Dermis blood vessel endothelial cell (primary cell): ENCODE measurements around the gene ERCC4. TPM values are rescaled to one million over a fixed set of nuclear protein-coding genes. Genes with fewer than 3 reads are reported as not detected.
A peak's percentile ranks its signal among the peaks of the same experiment; 100 is the strongest.

Experiments used
- DNase-seq: peaks from one replicate; pipeline ENCODE4 v3.0.0; 2010
- total RNA-seq: library from RNA; depleted of rRNA; stranded (reverse); fragments of >200 nt; gene quantifications from 2 replicates; pipeline ENCODE4 v1.2.3, GENCODE V29; 2014

Gene ERCC4
- total RNA-seq, 1 donor from 2014 or later = 8.8 TPM

DNA sequence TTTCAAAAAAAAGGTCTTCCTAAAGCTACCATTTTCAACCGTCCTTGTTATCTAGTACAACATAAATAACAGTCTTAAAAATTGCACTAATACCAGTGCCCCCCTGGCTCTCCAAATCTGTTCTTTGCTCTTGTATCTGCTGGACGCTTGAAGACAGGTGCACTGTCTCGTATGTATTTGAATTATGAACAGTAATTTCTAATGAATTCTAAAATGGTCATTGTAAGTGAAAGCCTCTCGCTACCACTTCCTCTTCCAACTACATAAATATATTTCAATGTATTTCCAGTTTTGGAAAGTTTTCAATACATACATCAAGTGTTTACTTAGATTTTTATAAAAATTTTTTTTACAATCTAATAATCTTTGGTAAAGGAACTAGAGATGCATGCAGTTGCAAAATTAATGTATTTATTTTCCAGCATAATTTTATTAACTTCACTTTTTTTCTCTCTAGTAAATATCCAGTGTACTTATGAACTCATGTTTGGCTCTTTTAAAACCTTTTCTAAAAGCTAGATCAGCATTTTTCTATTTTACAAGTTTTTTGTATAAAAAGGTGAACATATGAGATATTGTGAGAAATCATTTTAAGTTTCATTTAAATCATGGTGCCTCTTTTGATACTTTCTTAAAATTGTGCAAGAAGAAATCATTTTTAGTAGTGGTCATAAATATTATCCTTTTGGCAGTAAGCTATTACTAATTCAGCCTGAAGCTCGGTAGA, 31.0 kb downstream of the ERCC4 start:
- DNase-seq = no peak

DNA sequence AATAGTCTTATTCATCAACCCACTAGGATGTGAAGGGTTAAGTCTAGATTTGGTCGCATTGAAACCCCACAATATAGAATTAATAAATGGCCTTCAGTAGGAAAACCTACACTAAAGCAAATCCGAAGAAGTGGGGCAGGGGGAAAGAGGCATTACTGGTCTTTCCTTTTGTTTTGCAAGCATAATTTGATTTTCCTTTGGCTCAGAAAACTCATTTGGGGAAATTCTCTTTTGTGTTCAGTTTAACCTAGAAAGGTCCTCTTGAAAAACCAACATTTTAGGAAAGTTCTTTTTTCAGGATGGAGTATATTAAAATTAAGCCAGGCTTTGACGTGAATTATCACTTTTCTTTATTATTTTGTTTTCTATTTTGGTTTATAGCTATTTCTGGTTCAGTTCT, 31.7 kb downstream of the ERCC4 start:
- DNase-seq = no peak

DNA sequence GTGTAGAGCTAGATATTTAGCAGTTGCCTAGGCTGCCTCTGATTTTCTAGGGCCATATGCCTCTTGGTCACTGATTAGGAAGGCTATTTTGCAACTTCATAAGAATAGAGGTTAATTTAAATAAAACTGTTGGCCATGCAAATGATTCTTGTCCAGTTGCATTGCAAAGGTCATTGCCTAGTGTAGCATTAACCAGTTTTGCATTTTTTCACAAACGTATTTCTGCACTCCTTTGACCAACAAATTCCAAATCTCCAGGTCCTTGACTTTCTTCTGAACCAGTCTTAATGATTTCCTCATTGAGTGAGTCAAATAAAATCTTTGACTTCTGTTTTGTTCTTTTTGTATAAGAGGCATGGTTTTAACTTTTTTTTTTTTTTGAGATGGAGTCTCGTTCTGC, 33.5 kb downstream of the ERCC4 start:
- DNase-seq = no peak

DNA sequence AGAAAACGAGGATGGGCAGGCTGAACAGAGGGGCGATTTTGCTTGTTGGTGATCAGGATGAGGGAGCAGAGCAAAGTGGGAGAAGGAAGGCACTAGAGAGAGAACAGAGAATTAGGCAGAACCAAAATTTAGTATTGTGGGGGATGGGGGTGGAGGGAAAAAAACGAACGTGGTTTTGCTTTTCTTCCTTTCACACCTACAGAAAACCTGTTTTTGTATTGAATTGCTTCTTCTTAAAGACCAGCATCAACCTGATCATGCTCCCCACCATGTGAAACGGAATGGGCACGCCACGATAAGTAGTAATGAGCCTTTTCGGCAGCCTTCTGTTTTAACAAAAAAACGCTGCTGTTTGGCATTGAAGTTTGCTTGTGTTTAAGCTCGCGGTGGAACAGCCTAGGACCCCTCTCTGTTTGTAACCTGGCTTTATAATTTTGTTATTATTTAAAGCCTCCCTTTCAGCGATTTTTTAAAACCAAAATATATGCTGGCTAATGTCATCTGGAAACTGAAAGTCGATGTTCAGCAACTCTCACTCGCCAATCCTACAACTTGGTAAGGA, 36.8 kb downstream of the ERCC4 start:
- no peak for DNase-seq

DNA sequence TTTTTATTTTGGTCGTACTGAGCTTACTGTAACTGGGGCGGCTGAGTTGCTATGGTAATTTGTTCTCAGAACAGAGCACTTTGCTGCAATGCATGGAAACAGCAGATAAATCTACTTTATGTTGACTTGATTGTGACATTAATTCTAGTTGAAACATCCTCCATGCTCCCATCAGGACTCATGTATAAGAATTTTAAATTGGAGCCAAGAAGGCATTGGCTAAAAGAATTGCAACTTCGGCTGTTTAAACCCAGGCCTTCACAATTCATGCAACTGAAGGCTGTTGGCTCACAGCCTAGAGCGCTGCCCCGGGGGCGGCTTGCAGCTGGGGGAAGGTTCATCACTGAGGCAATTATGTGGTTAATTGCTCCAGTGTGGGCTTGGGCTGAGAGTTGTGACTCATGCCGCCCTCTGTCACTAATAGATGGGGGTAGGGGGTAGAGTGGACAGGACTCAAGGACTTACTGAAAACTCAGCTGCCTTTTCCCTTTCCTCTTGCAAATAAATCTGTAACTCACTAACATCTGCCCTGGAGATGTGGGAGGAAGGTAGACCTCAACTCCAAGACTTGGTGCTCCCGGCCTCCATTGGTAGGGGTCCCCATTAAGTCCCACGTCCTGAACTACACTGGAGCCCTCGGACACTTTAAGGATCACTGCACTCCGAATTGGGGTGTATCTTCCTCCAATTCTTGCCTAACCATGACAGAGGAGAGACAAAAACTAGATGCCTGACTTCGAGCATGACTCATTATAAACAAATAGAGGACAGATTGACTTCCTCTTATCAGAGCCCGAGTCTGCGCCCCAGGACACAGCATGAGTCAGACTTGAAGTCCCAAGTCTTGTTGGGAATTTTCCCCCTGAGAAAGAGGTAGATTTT, 37.5 kb downstream of the ERCC4 start:
- DNase-seq = peak; percentile 93

DNA sequence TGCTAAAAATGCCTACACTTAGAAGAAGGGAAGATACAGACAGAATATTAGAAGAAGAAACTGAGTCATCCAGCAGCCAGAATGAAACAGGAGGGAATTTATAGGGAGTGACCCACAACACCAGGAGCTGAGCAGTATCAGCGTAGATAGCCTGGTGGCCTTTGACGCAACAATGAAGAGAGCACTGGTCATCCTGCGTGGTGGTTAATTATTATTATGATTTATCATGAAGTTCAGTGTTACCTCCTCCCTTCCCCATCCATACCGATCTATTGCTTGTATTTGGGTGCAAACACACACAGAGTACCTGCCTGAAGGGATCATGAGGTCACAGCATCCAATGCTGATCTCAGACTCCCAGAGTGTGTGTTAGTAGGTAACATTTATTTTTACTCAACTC, 38.5 kb downstream of the ERCC4 start:
- no peak for DNase-seq

DNA sequence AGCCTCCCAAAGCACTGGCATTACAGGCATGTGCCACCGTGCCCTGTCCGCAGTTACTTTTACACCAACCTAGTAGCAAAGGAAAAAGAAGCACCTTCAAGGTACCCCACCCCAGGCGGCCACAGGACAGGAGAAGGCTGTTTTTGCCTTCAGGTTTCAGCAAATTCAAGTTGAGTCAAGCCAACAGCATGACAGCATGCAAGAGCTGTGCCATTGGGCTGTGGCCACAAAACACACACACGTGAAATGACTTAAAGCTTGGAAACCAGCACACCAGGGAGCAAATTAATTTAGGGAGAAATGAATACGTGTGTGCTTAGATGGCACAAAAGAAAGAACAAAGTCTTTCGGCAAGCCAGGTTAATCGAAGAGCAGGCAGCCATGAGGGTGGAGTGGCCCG, 39.7 kb downstream of the ERCC4 start:
- DNase-seq = peak; percentile 6

DNA sequence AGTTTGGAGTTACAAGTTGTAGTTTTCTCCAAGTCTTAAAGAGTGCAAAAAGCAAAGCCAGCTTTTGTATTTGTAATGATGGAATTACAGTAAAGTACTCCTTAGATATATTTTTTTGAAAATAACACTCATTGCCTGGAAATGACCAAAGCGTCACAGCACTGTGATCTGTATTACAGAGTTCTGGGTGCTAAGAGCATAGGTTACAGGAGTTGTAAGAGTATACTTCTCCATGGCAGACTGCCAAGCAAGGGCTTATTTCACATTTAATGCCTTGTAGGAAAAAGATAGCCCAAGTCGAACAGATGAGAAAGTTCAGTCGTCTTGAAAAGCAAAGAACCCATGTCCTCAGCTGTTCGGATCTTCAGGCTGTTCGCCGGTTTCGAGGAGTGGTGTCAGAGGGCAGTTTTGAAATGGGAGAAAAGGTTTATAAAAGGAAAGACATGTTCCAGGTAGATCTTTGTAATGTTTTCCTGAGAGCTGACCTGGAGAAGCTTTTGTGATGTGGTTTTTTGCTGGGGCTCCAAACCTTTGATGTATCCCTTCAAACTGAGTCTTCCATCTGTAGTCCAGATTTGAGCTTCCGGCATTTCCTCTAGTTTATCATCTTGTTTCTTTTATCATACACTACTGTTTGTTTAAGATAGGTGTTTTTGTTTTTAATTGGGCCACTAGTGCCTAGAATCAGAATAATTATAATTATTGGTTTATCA, 41.3 kb downstream of the ERCC4 start:
- DNase-seq = peak; percentile 5

DNA sequence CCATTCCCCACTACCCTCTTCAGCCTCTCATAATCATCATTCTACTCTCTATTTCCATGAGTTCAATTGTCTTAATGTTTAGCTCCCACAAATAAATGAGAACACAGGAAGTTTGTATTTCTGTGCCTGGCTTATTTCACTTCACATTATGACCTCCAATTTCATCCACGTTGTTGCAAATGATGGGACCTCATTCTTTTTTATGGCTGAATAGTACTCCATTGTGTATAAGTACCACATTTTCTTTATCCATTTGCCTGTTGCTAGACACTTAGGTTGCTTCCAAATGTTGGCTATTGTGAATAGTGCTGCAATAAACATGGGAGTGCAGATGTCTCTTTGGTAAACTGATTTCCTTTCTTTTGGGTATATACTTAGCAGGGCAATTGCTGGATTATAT, 42.3 kb downstream of the ERCC4 start:
- no peak for DNase-seq

DNA sequence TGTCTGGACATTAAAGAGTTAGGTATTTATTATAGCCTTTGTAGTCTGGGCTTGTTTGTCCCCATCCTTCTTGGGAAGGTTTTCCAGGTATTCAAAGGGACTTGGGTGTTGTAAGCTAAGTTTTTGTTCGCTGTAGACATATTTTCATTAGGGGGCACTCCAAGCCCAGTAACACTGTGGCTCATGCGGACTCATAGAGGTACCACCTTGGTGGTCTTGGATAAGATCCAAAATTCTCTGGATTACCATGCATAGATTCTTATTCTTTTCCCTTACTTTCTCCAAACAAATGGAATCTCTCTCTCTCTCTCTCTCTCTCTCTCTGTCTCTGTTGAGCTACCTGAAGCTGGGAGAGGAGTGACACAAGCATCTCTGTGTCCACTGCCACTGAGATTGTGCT, 48.9 kb downstream of the ERCC4 start:
- peak; percentile 9 for DNase-seq

DNA sequence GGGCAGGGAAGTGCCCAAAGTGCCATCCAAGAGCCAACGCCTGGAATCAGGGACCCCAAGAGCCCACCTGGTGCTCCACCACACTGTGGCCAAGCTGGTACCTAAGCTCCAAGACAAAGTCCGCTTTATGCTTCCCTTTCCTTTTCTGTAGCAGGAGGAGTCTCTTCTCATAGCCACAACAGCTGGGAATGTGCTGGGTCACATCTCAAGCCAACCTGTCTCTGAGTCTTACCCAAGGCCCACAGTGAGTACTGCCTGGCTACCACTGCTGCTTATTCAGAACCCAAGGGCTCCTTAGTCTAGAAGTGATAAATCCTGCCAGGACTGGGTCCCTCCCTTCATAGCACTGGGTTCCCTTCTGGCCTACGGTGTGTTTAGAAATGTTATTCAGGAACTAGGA, 49.8 kb downstream of the ERCC4 start:
- no peak for DNase-seq

DNA sequence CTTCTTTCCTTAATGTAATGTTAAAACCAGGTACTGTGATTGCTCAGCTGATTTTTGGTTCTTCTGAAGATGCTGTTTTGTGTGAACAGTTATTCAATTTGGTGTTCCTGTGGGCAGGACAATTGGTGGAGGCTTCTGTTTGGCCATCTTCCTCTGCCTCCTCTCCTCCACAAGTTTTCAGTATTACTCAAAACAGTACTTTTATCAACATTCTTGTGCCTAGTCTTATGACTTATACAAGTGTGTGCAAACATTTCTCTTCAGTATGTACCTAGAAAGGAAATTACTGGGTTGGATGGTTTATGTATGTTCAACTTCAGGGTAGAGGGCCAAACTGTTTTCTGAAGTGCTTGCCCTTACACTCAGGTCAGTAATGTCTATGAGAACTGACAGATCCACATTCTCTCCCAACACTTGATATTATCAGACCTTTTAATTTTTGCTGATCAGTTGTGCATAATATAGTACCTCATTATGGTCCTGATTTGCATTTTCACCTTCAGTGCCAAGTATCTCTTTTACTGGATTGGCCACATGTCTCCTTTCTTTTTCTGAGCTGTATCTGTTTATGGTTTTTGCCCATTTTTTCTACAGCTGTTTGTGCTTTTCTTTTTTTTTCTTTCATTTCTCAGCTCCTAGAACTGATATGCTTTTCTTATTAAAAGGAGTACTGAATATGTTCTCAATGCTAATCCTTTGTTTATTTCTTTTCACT, 50.9 kb downstream of the ERCC4 start:
- DNase-seq = no peak

DNA sequence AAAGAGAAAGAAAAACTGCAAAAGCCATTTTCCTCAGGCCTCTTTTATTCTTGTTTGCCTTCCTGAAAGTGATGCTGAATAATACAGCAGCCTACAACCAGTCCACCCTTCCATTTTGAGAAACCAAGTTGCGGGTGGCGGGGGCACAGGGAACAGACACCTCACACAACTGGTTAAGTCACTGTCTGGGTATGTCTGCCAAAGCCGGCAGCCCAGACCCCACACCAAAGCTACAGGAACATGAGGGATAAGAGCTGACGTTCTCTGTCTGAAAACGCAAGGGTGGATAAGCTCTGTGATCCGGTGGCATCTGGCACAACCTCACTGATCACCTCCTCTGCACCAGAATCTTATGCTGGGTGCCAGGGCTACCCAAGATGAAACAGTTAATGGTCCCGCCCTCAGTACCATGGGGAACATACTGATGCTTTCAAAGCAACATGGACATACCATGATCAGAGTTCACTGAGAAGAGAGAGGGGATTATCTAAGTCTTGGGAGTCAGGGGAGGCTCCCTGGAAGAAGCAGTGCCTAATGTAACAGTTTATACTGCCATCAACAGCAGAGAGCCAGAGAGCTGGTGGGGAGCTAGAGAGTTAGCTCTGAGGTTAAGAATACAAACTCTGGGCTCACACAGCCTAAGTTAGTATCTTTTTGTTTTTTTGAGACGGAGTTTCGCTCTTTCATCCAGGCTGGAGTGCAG, 53.5 kb downstream of the ERCC4 start:
- no peak for DNase-seq

DNA sequence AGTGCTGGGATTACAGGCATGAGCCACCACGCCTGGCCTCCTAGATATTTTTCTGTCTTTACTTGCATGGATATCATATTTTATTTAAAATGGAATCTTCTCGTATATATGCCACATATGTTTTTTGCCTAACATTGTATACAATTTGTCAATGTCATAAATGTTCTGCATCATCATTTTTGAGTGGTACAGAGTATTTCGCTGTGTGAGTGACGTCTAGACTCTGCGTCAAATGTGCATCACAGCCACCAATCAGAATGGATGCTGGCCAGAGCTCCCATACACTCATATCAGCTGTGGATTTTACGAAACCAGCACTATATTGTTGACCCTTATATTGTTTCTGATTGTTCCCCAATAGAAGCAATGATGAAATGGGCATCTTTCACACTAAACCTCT, 57.2 kb downstream of the ERCC4 start:
- no peak for DNase-seq

DNA sequence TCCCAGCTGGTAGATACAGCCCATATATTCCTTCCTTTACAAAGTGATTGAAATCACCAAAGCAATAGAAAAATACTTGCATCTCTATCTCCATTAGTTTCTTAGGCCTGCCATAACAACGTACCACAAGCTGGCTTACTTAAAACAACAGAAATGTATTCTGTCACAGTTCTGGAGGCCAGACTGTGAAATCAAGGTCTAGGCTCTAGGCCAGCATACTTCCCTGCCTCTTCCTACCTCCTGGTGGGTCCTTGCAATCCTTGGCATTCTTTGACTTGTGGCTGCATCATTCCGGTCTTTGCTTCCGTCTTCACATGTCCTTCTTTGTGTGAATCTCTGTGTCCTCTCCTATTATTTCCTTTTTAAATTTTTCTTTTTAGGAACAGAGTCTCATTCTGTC, 62.5 kb downstream of the ERCC4 start:
- DNase-seq = no peak

DNA sequence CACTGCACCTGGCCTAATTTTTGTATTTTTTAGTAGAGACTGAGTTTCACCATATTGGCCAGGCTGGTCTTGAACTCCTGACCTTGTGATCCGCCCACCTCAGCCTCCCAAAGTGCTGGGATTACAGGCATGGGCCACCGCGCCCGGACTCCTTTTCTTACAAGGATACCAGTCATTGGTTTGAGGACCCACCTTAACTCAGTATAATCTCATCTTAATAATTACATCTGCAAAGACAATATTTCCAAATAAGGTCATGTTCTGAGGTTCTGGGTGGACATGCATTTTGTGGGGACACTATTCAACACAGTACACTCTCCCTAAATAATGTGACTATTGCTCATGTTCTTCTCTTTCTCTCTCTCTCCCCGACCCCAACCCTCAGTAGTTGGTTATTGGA, 63.7 kb downstream of the ERCC4 start:
- no peak for DNase-seq

DNA sequence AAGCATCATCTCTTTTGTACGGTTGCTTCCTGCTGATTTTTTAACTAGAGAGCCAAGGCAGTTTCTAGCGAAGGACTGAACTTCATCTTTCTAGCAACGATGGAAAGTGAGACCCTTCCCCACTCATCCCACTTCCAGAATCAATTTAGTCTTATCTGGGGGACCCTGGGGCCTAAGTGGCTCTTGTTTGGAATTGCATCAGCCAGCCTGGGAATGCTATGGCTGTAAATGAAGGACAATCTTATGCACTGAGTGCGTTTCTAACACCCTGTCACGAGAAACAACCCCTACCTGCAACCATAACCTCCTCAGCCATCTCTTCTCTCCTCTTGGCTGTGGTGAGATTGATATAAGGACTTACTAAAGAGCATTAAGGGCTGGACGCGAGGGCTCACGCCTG, 64.8 kb downstream of the ERCC4 start:
- DNase-seq = no peak

DNA sequence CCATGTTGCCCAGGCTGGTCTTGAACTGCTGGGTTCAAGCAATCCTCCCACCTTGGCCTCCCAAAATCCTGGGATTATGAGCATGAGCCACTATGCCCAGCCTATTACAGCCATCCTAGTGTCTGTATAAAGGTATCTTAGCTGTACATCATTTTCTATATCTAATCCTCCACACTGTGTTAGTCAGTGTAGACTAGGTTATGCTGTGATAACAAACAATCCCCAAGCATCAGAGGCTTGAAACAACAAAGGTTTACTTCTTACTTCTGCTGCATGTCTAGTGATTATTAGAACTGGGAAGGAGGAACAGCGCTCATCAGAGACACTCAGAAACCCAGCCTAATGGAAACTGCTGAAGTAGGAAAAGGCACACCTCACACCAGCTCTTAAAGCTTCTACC, 68.1 kb downstream of the ERCC4 start:
- DNase-seq = no peak

DNA sequence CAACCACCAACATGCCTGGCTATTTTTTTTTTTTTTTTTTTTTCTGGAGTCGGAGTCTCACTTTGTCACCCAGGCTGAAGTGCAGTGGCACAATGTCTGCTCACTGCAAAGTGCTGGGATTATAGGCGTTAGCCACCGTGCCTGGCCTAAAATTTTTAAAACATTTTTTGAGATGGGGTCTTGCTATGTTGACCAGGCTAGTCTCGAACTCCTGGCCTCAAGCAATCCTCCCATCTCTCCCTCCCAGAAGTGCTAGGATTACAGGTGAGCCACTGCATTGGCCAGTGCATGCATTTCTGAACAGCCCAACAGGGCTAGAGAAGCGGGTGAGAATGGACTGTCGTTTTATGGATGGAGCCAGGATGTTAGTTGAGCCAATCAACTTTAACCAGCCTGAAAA, 72.4 kb downstream of the ERCC4 start:
- DNase-seq = no peak

DNA sequence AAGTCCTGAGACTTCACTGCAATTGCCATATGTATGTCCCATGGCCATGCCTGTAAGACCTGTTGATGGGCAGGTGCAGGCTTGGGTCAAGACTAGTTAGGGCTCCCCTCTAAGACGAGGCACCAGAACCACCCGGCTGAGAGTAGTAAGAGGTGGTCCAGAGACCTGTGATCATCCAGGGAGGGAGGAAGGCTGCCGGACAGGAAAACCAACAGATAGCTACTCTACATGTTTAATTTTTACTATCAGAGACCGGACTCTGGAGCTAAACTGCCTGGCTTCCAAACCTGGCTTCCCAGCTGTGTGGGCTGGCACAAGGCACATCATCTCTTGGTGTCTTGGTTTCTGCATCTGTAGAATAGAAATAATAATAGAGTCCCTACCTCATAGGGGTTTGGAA, 73.0 kb downstream of the ERCC4 start:
- DNase-seq = no peak

DNA sequence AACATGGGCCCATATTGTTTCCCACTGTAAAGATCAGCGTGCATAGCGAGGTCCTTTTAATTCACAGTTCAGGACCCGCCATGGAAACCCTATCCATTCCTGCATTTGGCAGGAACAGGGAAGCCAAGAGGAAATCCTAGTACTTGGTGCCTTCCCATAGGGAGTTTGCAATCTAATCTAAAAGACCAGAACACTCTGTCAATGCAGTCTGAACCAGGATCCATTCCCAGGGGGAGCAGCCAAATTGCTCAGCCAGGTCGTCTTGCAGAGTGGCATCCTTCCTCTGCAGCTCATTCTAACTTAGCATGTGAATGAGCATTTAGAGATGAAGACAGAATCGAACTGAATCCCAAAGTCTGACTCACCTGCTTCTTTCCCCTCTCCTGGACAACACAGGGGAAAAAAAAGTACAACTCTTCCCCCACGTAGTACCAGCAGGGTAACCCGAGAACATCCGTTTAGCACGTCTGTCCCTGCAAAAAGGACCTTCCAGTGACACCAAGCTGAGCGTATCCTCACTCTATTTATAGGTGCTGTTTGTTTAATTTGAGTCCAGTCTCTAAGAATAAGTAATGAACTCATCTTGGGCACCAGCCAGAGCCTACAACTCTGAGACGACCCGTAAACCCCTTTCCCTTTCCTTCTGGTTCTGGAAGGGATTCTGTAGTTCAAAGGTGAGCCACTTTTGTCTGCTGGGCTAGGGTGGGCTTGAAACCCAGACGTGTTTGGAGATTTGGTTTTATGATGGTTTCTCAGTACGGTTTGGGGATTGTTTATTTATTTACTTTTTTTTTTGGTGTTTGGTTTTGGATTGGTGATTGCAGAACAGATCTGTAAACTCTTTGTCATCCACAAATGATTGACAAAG, 74.5 kb downstream of the ERCC4 start:
- peak; percentile 10 for DNase-seq
